ENCODE results near the gene CHURC1. TPM values are rescaled to one million over a fixed set of nuclear protein-coding genes. Genes with fewer than 3 reads are reported as not detected.
A peak's percentile ranks its signal among the peaks of the same experiment; 100 is the strongest.

Gene CHURC1
- polyA plus RNA-seq (2013, experiment 1 of 2): 72.3 TPM
- polyA plus RNA-seq (2013, experiment 2 of 2): 79.8 TPM

DNA sequence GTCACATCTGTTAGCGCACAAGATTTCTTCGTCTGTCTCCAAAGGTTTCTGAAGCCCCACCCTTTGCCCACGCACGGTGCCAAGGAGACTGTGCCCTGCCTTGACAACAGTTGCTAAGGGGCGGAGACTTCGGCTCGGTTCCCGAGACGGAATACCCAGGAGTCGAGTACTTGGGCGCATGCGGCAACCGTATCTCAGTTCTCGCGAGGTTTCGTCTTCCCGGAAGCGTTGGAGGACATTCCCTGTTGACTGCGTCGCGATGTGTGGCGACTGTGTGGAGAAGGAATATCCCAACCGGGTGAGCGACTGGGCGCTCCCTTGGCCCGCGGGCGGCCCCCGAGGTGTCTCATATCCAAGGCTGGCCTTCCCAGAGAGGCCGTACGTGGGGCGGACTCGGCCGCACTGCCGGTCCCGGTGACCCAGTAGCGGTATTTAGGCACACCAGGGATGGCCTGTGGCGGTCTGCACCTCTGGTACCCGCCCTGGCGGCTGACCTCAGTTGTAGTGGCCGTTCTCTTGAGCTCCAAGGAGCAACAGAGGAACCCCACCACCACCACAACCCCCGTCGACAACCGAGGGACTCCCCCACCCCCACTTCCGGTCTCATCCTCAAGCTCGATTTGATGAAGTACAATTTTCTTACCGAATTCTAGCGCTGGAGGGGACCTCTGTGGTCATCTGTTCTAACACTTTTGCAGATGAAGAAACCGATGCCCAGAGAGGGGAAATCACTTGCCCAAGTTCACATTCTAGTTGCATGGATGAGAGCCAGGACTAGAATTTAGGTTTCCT lies at the start of gene CHURC1:
Gene CHURC1 (plus strand): TSS at position 219 of the 792 bp plus-strand sequence. CDS start 41 bp downstream, at position 260.
- peak within 1 kb of the TSS; percentile 82 for H3K18ac ChIP-seq (ENCODE audit: low read length)
- no peaks in the 10 kb centered on the region for H3K27me3 ChIP-seq (ENCODE audit: insufficient read depth, low read length, poor library complexity)
- H3K56ac ChIP-seq (ENCODE audit: low read length): peak within 1 kb of the TSS; percentile 94
- no peak within 1 kb of the TSS for H2AK5ac ChIP-seq (ENCODE audit: low read length)
- H2BK15ac ChIP-seq (replicated peaks; ENCODE audit: low read depth): no peak within 1 kb of the TSS
- peak within 1 kb of the TSS; percentile 63 for H2BK5ac ChIP-seq (ENCODE audit: low read length)
- peak within 1 kb of the TSS; percentile 85 for H3K4me2 ChIP-seq (ENCODE audit: low read length)
- H4K5ac ChIP-seq (ENCODE audit: low read length): no peak within 1 kb of the TSS
- peak within 1 kb of the TSS; percentile 97 for H3K9ac ChIP-seq (ENCODE audit: low read length)
- peaks cover 9% of the 10 kb centered on the region for H3K79me1 ChIP-seq (ENCODE audit: low read length)
- H3K79me2 ChIP-seq (ENCODE audit: control insufficient read depth, insufficient read depth, low read length): peaks cover 12% of the 10 kb centered on the region
- H4K8ac ChIP-seq (ENCODE audit: low read depth, low read length): peak within 1 kb of the TSS; percentile 69
- H3K23ac ChIP-seq (ENCODE audit: low read length): no peak within 1 kb of the TSS
- peak within 1 kb of the TSS; percentile 63 for H2BK120ac ChIP-seq (ENCODE audit: low read depth, low read length)
- H3K27ac ChIP-seq (ENCODE audit: low read depth, low read length): peak within 1 kb of the TSS; percentile 83
- peaks cover 2% of the 10 kb centered on the region for H3K4me1 ChIP-seq (ENCODE audit: control insufficient read depth, low read depth, low read length)
- peak; percentile 99 for DNase-seq
- no CpG with 5 or more reads among the region's 49 CpGs for WGBS (ENCODE audit: extremely low coverage, insufficient coverage, low lambda C conversion rate)
- H3K36me3 ChIP-seq (ENCODE audit: control insufficient read depth, insufficient read depth, low read length): no peaks in the 10 kb centered on the region
- peak within 1 kb of the TSS; percentile 89 for H3K4me3 ChIP-seq (ENCODE audit: low read length)
- peak within 1 kb of the TSS; percentile 83 for H3K4ac ChIP-seq (ENCODE audit: low read depth, low read length)

DNA sequence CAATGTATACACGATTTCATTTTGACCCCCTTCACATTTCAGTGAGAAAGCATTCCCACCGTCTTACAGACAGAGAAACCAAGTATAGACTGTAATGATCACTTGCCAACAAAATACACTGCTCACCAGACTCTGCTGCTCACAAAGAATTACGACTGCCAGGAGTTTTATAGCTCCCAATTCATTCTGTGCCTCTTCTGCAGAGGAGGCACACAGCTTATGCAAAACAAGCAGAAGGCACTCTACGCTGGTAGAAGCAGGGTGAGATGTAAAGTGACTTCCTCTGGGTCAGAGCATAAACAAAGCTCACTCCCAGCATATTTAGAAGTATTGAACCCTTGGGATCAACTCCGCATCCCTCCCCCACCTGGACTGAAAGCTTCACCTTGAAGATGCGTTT lies 49.1 kb upstream of the CHURC1 start:
- Histone ChIP-seq H3K79me2 (ENCODE audit: control insufficient read depth, insufficient read depth, low read length) (no peaks in the 10 kb centered on the region), H3K4me1 (ENCODE audit: control insufficient read depth, low read depth, low read length) (peaks cover 10% of the 10 kb centered on the region), H2BK15ac (replicated peaks; ENCODE audit: low read depth) (no peak overlapping the region), H3K79me1 (ENCODE audit: low read length) (no peaks in the 10 kb centered on the region), H3K9ac (ENCODE audit: low read length) (no peak overlapping the region), H2BK120ac (ENCODE audit: low read depth, low read length) (no peak overlapping the region), H3K36me3 (ENCODE audit: control insufficient read depth, insufficient read depth, low read length) (no peaks in the 10 kb centered on the region), H3K56ac (ENCODE audit: low read length) (no peak overlapping the region), H2AK5ac (ENCODE audit: low read length) (no peak overlapping the region), H3K4me3 (ENCODE audit: low read length) (no peak overlapping the region), H3K23ac (ENCODE audit: low read length) (no peak overlapping the region), H2BK5ac (ENCODE audit: low read length) (no peak overlapping the region), H4K5ac (ENCODE audit: low read length) (no peak overlapping the region), H3K4ac (ENCODE audit: low read depth, low read length) (no peak overlapping the region), H3K18ac (ENCODE audit: low read length) (no peak overlapping the region), H3K27me3 (ENCODE audit: insufficient read depth, low read length, poor library complexity) (no peaks in the 10 kb centered on the region), H3K27ac (ENCODE audit: low read depth, low read length) (no peak overlapping the region), H4K8ac (ENCODE audit: low read depth, low read length) (no peak overlapping the region), H3K4me2 (ENCODE audit: low read length) (no peak overlapping the region)
- DNase-seq: no peak
- no CpG with 5 or more reads among the region's 6 CpGs for WGBS (ENCODE audit: extremely low coverage, insufficient coverage, low lambda C conversion rate)

DNA sequence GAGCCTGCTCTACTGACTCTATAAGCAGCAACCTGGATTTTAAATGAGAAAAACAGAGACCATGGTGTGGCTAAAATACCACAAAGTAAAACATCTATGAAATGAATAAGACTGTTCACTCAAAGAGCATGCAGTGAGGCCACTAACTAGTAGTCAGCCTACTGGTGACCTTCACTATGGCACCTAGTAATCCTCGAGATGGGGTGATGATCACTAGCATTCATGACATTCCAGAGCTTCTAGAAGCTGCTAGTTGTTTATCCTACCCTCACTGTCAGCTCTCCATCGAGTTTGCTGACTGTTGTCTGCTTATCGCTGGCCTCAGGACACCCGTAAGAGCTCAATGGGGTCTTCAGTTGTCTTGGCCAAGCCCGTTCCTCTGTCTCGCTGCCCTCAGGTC lies 48.3 kb upstream of the CHURC1 start:
- Histone ChIP-seq H3K56ac (ENCODE audit: low read length) (no peak overlapping the region), H3K36me3 (ENCODE audit: control insufficient read depth, insufficient read depth, low read length) (no peaks in the 10 kb centered on the region), H4K5ac (ENCODE audit: low read length) (no peak overlapping the region), H3K23ac (ENCODE audit: low read length) (no peak overlapping the region), H3K4ac (ENCODE audit: low read depth, low read length) (no peak overlapping the region), H3K4me3 (ENCODE audit: low read length) (no peak overlapping the region), H4K8ac (ENCODE audit: low read depth, low read length) (no peak overlapping the region), H3K79me2 (ENCODE audit: control insufficient read depth, insufficient read depth, low read length) (no peaks in the 10 kb centered on the region), H3K9ac (ENCODE audit: low read length) (no peak overlapping the region), H2BK15ac (replicated peaks; ENCODE audit: low read depth) (no peak overlapping the region), H2AK5ac (ENCODE audit: low read length) (no peak overlapping the region), H2BK120ac (ENCODE audit: low read depth, low read length) (no peak overlapping the region), H3K79me1 (ENCODE audit: low read length) (no peaks in the 10 kb centered on the region), H2BK5ac (ENCODE audit: low read length) (no peak overlapping the region), H3K4me2 (ENCODE audit: low read length) (no peak overlapping the region), H3K27ac (ENCODE audit: low read depth, low read length) (no peak overlapping the region), H3K4me1 (ENCODE audit: control insufficient read depth, low read depth, low read length) (peaks cover 10% of the 10 kb centered on the region), H3K18ac (ENCODE audit: low read length) (no peak overlapping the region), H3K27me3 (ENCODE audit: insufficient read depth, low read length, poor library complexity) (no peaks in the 10 kb centered on the region)
- no CpG with 5 or more reads among the region's 6 CpGs for WGBS (ENCODE audit: extremely low coverage, insufficient coverage, low lambda C conversion rate)
- DNase-seq: peak; percentile 76

DNA sequence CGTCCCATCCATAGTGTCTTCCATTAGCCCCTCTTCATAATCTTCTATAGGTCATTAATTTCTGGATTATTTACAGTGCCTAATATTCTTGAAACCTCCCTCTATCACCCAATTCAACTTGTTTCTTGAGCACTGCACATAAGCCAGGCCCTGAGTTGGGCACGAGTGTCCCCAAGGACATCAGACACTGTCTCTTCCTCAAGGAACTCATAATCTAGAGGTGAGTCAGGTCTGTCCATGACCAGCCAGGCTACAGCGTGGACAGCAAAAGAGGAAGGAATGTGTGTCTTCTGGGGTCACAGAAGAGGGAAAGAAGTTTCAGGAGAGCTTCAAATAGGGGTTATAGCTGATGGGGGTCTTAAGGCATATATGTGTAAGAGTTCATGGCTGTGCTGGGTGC lies 47.1 kb upstream of the CHURC1 start:
- Histone ChIP-seq H3K79me1 (ENCODE audit: low read length) (no peaks in the 10 kb centered on the region), H3K27me3 (ENCODE audit: insufficient read depth, low read length, poor library complexity) (no peaks in the 10 kb centered on the region), H3K36me3 (ENCODE audit: control insufficient read depth, insufficient read depth, low read length) (no peaks in the 10 kb centered on the region), H3K56ac (ENCODE audit: low read length) (no peak overlapping the region), H2BK5ac (ENCODE audit: low read length) (no peak overlapping the region), H3K4me2 (ENCODE audit: low read length) (no peak overlapping the region), H2BK120ac (ENCODE audit: low read depth, low read length) (no peak overlapping the region), H3K23ac (ENCODE audit: low read length) (no peak overlapping the region), H3K27ac (ENCODE audit: low read depth, low read length) (no peak overlapping the region), H3K4me1 (ENCODE audit: control insufficient read depth, low read depth, low read length) (peaks cover 6% of the 10 kb centered on the region), H4K8ac (ENCODE audit: low read depth, low read length) (no peak overlapping the region), H3K79me2 (ENCODE audit: control insufficient read depth, insufficient read depth, low read length) (no peaks in the 10 kb centered on the region), H3K9ac (ENCODE audit: low read length) (no peak overlapping the region), H2BK15ac (replicated peaks; ENCODE audit: low read depth) (no peak overlapping the region), H3K4ac (ENCODE audit: low read depth, low read length) (no peak overlapping the region), H4K5ac (ENCODE audit: low read length) (no peak overlapping the region), H3K18ac (ENCODE audit: low read length) (no peak overlapping the region), H2AK5ac (ENCODE audit: low read length) (no peak overlapping the region), H3K4me3 (ENCODE audit: low read length) (no peak overlapping the region)
- WGBS (ENCODE audit: extremely low coverage, insufficient coverage, low lambda C conversion rate): no CpG with 5 or more reads among the region's 3 CpGs
- no peak for DNase-seq

DNA sequence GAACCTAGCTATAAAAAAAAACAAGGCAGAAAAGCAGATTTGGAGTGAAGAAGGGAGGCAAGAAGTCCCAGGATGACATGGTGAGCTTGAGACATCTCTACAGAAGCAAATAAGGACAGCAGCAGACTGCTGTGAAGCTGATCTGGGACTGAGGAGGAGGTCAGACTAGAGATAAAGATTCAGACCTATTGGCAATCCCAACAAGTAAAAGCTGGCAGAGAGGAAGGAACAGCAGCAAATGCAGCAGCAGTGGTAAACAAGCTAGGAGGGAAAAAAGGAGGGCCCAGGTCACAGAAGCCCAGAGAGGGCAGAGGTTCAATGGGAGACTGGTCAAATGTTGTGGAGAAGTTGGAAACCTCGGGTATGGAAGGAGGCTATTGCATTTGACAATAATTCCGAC lies 45.9 kb upstream of the CHURC1 start:
- Histone ChIP-seq H3K9ac (ENCODE audit: low read length) (no peak overlapping the region), H3K79me1 (ENCODE audit: low read length) (no peaks in the 10 kb centered on the region), H4K5ac (ENCODE audit: low read length) (no peak overlapping the region), H3K4me3 (ENCODE audit: low read length) (no peak overlapping the region), H3K56ac (ENCODE audit: low read length) (no peak overlapping the region), H3K4me1 (ENCODE audit: control insufficient read depth, low read depth, low read length) (peaks cover 6% of the 10 kb centered on the region), H3K27ac (ENCODE audit: low read depth, low read length) (no peak overlapping the region), H3K27me3 (ENCODE audit: insufficient read depth, low read length, poor library complexity) (no peaks in the 10 kb centered on the region), H2AK5ac (ENCODE audit: low read length) (no peak overlapping the region), H2BK15ac (replicated peaks; ENCODE audit: low read depth) (no peak overlapping the region), H2BK5ac (ENCODE audit: low read length) (no peak overlapping the region), H3K79me2 (ENCODE audit: control insufficient read depth, insufficient read depth, low read length) (no peaks in the 10 kb centered on the region), H3K4ac (ENCODE audit: low read depth, low read length) (no peak overlapping the region), H4K8ac (ENCODE audit: low read depth, low read length) (no peak overlapping the region), H3K18ac (ENCODE audit: low read length) (no peak overlapping the region), H3K23ac (ENCODE audit: low read length) (no peak overlapping the region), H3K4me2 (ENCODE audit: low read length) (no peak overlapping the region), H3K36me3 (ENCODE audit: control insufficient read depth, insufficient read depth, low read length) (no peaks in the 10 kb centered on the region), H2BK120ac (ENCODE audit: low read depth, low read length) (no peak overlapping the region)
- no CpG with 5 or more reads among the region's 2 CpGs for WGBS (ENCODE audit: extremely low coverage, insufficient coverage, low lambda C conversion rate)
- no peak for DNase-seq

Measured in mesendoderm (in vitro differentiated cells).